CD4-positive, alpha-beta T cell treated with Interleukin-10 for 1 hour (primary cell): ENCODE measurements around the gene GRAMD4.

ENCODE experiments used
- DNase-seq: peaks from one replicate; pipeline ENCODE4 v3.0.0-alpha.2; 2020

Gene GRAMD4

GRCh38 chr22:46675938-46676337 lies 55.8 kb downstream of the GRAMD4 start:
- no peak for DNase-seq

DNA sequence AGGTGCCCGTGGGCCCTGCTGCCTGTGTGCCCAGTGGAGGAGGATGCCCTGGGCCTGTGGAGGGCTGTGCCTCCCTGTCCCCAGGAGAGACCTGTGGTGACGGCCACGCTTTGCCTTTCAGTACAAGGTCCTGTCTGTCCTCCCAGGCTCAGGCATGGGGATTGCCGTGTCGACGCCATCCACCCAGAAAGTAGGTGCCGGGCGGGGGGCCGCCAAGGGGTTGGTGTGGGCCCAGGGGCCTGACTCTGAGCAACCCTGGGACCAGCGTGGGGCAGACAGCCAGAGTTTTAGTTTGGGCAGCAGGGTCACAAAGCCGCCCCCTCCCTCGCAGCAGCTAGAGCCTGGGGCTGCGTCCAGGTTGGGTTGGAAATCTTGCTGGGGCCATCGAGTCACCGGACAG lies 56.3 kb downstream of the GRAMD4 start:
- DNase-seq = no peak

DNA sequence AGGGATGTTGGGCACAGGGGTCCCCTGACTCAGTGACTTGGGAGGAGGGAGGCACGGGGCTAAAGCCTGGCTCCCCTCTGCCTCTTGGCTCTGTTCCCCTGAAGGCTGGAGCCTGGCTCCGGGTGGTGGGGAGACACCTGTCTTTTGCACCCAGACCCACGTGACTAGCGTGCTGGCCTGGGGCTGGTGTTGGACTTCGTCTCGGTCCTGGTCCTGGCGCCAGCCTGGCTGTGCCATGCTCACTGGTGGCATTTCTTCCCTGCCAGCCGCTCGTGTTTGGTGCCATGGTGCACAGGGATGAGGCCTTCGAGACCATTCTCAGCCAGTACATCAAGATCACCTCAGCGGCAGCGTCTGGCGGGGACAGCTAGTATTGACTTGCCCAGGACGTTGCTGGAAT lies 56.7 kb downstream of the GRAMD4 start:
- DNase-seq = no peak

- DNase-seq = no peak
Observed at GRCh38 chr22:46677323-46678002, 57.3 kb downstream of the GRAMD4 start.

DNA sequence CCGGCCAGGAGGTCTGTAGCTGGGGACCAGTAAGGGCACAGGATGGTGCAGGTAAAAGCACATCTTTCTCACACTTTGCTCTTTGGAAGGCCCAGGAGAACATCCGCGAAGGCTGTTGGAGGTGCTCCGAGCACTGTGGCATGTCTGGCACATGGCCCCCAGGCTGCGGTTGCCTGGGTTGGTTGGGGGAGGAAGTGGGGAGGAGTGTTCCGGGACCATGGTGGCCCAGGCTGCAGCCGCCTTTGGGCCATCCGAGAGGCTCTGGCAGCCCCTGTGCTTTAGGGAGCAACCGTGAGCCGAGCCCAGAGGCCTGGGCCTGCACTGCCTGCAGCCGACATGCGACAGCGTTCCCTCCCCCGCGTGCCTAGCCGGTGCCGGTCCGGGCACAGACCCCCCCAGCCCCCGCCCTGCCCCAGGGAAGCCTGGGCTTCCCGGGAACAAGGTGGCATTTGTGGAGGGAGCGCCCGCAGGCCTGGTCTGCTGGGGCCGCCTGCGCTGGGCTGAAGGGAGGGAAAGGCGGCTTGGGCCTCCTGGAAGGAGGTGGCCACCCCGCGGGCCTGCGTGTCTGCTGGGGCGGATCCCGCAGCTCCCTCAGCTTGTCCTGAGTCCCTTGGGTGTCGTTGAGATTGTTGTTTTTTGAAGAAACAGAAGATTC lies 57.9 kb downstream of the GRAMD4 start:
- DNase-seq = no peak

DNA sequence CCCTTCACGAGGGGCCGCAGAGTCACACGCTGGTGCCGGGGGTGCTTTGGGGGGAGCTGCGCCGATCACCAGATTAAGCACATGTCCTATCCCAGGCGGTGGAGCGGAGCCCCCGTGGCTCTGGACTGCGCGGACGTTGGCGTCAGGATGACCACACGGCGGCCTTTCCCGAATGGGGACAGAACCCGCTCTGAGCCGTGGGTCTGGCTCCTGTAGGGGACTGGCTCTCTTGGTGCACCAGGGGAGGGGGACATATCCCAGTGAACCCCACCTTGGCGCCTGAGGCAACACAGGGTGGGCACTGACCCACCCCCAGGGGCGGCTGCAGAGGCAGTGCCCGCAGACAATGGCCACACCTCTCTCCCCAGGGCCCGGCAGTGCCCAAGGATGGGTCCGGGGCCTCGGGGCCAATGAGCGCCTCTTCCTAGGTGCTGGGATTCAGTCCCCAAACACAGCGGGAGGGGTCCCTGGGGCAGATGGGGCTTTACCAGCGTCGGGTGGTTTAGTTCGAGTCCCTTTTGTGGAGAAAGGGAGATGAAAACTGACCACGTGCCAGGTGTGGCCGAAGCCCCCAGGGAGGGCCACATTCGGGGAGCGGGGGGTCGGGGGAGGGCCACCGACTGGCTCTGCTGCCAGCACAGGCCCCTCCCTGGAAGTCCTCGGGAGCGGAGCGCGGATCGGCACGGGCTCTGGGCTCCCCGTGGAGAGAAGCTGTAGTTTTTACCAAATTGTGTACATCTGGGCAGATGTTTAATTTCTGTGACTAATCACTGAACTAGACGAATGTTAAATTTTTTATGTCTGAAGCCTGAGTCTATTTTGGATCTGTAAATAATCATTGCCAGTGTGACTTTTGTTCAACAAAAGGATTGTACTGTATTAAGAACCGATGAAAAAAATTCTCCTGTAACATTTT lies 58.9 kb downstream of the GRAMD4 start:
- DNase-seq = no peak

DNA sequence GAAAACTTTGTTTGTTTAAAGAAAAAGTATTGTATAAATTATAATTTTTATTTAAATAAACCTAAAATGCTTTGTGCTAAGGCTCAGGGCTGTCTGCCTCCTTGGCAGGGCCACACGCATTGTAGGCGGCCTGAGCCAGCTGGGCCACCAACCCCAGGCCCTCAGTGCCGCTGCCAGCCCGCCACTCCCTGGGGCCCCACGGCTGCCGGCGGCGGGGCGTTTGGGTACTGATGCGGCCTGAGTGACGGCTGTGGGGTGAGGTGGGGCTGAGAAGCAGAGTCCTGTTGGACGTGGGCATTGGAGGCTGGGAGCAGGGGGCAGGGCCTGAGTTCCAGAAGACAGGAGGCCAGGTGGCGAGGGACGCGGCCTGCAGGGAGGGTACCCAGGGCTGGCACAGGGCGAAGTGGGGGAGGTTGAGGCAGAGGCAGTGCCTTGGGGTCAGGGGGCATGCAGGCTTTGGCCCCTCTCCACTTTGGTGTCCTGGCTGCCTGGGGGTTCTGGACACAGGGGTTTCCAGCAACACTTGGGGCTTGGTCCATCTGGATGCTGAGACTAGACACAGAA lies 59.6 kb downstream of the GRAMD4 start:
- no peak for DNase-seq

- peak; percentile 26 for DNase-seq
Observed at GRCh38 chr22:46681010-46681409, 60.8 kb downstream of the GRAMD4 start.

GRCh38 chr22:46682011-46682731 lies 62.0 kb downstream of the GRAMD4 start:
- DNase-seq = no peak

DNA sequence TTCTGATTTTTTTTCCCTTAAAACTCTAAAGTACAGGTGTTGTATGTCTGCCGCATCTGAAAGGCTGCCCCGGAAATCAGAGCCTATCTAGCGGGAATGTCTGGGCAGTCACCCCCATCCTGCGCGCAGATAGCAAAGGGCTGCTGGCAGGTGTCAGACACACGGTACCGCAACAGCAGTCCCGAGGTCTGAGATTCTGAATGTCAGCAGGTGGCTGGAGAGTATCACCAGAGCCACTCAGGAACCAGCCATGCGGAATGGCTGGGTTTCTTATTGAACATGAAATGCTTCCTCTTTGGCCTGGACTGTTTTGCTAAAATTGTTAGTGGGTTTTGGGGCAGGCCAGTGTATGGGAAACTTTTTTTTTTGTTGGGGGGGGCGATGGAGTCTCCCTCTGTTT lies 64.5 kb downstream of the GRAMD4 start:
- no peak for DNase-seq

DNA sequence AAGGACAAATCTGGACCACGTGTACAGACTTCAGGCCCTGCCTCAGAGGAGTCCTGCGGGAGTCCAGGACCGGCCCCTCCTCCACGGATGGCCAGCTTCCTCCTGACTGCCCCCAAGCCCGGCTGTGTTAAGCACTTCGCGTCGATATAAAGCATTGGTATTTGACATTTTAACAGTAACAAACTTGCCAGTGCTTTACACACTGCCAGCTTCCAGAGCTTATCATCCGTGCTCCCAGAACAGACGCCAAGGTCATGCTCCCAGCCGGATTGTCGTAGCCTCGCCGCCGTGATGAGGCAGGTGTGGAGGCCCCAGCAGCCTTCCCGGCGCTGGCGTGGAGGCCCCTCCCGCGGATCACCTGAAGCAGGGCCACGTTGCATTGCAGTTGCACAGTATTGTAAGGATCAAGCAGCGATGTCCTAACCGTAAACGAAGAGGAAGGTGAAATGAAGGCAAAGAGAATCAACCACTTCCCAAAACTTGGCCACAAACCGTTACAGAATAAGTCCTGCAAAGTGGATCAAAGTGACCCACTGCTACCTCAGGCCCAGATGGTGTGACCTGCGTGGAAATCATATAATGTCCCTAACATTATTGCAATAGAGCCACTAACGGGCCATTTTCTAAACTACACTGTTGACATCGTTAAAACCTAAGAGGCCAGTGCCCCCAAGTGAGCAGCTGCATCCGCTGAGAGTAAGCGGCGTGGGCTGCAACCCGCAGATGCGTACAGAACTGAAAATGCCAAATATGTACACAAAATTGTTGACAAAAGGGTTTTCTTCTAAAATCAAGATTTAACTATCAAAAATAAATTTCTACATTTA lies 66.2 kb downstream of the GRAMD4 start:
- no peak for DNase-seq

- no peak for DNase-seq
Observed at GRCh38 chr22:46687048-46687444, 66.9 kb downstream of the GRAMD4 start.

DNA sequence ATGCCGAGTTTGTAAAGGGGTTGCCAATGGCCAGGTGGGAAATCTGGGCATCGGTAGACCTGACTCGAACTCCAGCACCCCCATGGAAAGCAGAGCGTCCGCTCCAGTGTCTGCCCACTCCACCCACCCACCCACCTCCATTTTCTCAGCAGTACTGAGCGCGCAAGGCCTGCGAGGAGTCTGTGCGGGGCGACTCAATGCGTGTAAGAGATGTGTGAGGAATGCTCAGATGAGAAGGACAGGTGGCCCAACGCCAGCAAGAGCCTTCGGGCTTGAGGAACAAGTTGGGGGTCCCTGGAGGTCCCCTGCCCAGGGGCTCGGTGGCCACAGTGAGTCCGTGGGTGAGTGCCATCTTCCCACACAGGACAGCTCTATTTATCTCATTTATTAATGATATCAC lies 67.3 kb downstream of the GRAMD4 start:
- DNase-seq = no peak

- DNase-seq = no peak
Observed at GRCh38 chr22:46688949-46689348, 68.8 kb downstream of the GRAMD4 start.

DNA sequence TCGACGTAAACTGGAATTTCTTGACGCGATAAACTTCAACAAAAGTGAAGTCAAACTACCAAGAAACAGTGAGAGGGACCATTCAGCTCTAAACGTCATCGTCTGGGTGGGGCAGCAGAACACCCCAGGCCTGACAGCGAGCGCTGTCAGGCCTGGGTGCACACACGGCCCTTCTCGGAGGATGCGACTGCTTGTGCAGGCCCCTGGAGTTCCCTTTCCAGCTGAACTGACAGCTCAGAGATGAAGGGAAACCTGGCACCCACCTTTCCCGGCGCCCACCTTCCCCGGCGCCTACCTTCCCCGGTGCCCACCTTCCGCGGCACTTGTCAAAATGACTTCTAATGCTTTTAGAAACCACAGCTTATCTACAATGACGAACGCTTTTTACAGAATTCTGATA lies 70.0 kb downstream of the GRAMD4 start:
- DNase-seq = no peak

- no peak for DNase-seq
Observed at GRCh38 chr22:46691571-46691970, 71.4 kb downstream of the GRAMD4 start.

DNA sequence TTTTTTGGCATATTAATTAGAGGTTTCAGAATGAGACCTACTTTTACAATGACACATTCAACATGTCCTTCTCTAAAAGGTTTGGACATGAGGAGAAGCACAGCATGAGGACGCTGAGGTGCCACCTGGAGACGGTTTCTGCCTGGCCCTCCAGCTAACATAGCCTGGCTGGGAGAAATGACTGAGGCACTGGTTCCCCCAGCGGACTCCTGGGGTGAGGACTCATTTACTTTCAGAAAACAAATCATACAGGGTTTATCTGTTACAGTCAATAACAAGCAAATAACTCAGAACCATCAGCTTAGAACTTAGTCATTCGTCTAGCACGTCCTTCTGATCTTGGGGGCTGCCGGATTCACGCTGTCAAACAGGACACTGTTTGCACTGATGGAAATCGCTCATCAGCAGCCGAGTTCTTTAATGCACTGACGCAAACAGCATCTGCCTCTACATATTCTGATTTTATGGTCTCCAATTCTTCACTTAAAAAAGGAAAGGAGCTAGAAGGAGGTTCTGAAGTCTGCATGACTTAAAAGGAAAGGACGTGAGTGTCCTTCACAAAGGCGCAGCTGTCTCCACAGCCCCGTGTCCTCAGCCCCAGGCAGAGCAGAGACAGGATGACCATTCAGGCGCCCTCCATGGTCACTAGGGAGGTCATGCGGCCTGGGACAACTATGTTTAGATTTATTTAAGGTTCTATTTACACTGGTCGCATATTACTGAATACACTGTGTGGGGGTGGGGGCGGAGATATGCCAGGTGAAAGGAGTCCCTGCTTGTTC lies 73.6 kb downstream of the GRAMD4 start:
- no peak for DNase-seq

DNA sequence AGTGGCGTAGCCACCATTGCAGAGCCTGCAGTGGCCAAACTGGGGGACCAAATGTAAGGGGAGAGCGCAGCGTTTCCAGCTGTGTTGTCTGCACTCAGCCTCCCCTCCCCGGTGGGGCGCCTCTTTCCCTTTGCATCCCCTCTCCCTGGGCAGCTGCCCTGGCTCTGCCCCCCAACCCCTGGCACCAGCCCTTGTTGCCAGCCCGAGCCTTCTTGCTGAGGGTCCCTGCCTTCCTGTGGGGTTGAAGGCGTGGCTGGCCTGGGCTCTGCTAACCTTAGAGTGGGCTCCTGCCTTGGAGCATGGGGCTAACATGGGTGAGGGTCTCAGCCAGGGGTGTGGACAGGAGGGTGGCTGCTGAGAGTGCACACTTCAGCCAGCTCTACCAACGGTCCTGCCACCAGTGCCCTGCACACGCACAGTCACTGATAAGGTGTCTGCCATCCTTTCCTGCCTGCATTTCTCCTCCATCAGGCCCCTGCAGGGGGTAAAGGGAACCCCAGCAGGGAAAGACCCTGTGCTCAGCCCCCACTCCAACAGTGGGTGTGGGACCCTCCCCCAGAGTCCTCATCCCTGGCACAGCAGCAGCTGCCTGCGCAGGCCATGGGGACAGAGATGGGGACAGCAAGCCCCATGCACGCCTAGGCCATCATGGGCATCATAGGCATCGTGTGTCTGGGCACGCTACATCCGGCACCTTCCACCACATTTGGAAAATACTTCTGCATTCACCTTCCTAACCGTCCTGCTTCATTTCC lies 74.4 kb downstream of the GRAMD4 start:
- DNase-seq = no peak

- no peak for DNase-seq
Observed at GRCh38 chr22:46695346-46696228, 75.4 kb downstream of the GRAMD4 start.
